K562 (cell line): ENCODE measurements around the gene MCCC1. TPM values are rescaled to one million over a fixed set of nuclear protein-coding genes. Genes with fewer than 3 reads are reported as not detected.

Source experiments
- ATAC-seq: fragments of 200-7000 bp; cut with Tn5 transposase; 3 replicates; pipeline ENCODE4 v1.9.1; 2020; ENCODE audit warnings: moderate library complexity
- Bru-seq: library from RNA; stranded (reverse); fragments of 400-500 nt; gene quantifications from one replicate; lab custom pipeline; 2021; lab: Mats Ljungman, UMichigan
- BruChase-seq, 2 experiments: library from RNA; stranded (reverse); fragments of 400-500 nt; gene quantifications; one replicate each; lab custom pipeline; 2021; lab: Mats Ljungman, UMichigan
- BruUV-seq: library from RNA; stranded (reverse); fragments of 400-500 nt; replicated peaks from 2 replicates; lab custom pipeline; 2021; lab: Mats Ljungman, UMichigan
- CTCF ChIA-PET: fragments of 300-600 bp; formaldehyde crosslinking; extraction: SDS; loops from one replicate; lab custom pipeline; 2021; ENCODE audit warnings: low intra/inter-chr PET ratio; lab: Yijun Ruan, JAX
- POLR2A ChIA-PET: fragments of 300-600, 350-650 bp; sonication (Branson Sonifier 250); formaldehyde crosslinking; extraction: SDS; loops from one replicate; lab custom pipeline; 2021; ENCODE audit warnings: antibody characterized with exemption, inconsistent platforms; lab: Yijun Ruan, JAX
- DNase-seq, 4 experiments: peaks; one replicate each; pipeline versions ENCODE4 v3.0.0 to v3.0.0-alpha.2; 2011 to 2018; ENCODE audit warnings: low spot score in 3 of 4, mixed read lengths in 3 of 4; ENCODE audit errors: extremely low read depth in 1 of 4
- FAIRE-seq: peaks from 2 replicates; lab custom pipeline; 2011; peaks lifted over from hg19 to GRCh38; lab: Jason Lieb, UNC
- H2AFZ ChIP-seq: 2 replicates; pipeline ENCODE4 v1.6.0; 2011; ENCODE audit warnings: low read depth, low read length, control low read depth, inconsistent platforms
- H3K27ac ChIP-seq: fragments of 200-600 bp; 3 replicates; pipeline ENCODE4 v1.8.0; 2011; ENCODE audit warnings: low read depth, mild to moderate bottlenecking, control low read depth, inconsistent platforms, low read length, moderate library complexity, mixed read lengths; ENCODE audit errors: extremely low read depth
- H3K27me3 ChIP-seq, 2 experiments: fragments of 300-600 bp in 1 of 2; 2 replicates in 1 of 2; 3 replicates in 1 of 2; pipeline versions ENCODE4 v1.6.0 to v1.8.0; 2011; ENCODE audit warnings: inconsistent platforms in 2 of 2, low read length in 2 of 2, mild to moderate bottlenecking in 1 of 2, mixed read lengths in 1 of 2, moderate library complexity in 1 of 2; ENCODE audit not compliant: control insufficient read depth in 2 of 2, insufficient read depth in 2 of 2
- H3K36me3 ChIP-seq: fragments of 300-600 bp; 3 replicates; pipeline ENCODE4 v1.8.0; 2011; ENCODE audit warnings: mild to moderate bottlenecking, low read length, inconsistent platforms; ENCODE audit not compliant: control insufficient read depth, insufficient read depth
- H3K4me1 ChIP-seq, 2 experiments: fragments of 200-600 bp in 1 of 2; replicated peaks in 1 of 2; 2 replicates in 1 of 2; 3 replicates in 1 of 2; pipeline versions ENCODE4 v1.5.1 to v1.8.0; 2011; ENCODE audit warnings: inconsistent platforms in 2 of 2, low read length in 2 of 2, mild to moderate bottlenecking in 1 of 2, mixed read lengths in 1 of 2, moderate library complexity in 1 of 2; ENCODE audit not compliant: control insufficient read depth in 2 of 2, insufficient read depth in 2 of 2
- H3K4me2 ChIP-seq: 2 replicates; pipeline ENCODE4 v1.6.1; 2011; ENCODE audit warnings: low read length, control low read depth, inconsistent platforms, mixed read lengths; ENCODE audit not compliant: insufficient read depth
- H3K4me3 ChIP-seq: fragments of 200-600 bp; sonication (generic), shearing (Covaris generic); 2 replicates; pipeline ENCODE4 v1.5.1; 2016; ENCODE audit warnings: control low read depth, inconsistent platforms
- H3K79me2 ChIP-seq: fragments of 200-600 bp; 3 replicates; pipeline ENCODE4 v1.8.0; 2011; ENCODE audit warnings: low read length, inconsistent platforms; ENCODE audit not compliant: control insufficient read depth, insufficient read depth
- H3K9ac ChIP-seq, 2 experiments: 2 replicates each; pipeline versions ENCODE4 v1.6.0 to v1.6.1; 2011; ENCODE audit warnings: low read depth in 2 of 2, low read length in 2 of 2, control low read depth in 1 of 2, inconsistent platforms in 1 of 2, mild to moderate bottlenecking in 1 of 2, mixed read lengths in 1 of 2; ENCODE audit not compliant: insufficient read depth in 1 of 2
- H3K9me1 ChIP-seq: one replicate; pipeline ENCODE4 v1.6.0; 2011; ENCODE audit warnings: inconsistent platforms, mild to moderate bottlenecking, low read length, moderate library complexity; ENCODE audit not compliant: control insufficient read depth, insufficient read depth
- H3K9me3 ChIP-seq: replicated peaks from 2 replicates; pipeline ENCODE4 v1.5.1; 2011; ENCODE audit warnings: low read depth, low read length, inconsistent platforms; ENCODE audit not compliant: control insufficient read depth, insufficient read depth
- H4K20me1 ChIP-seq: replicated peaks from 2 replicates; pipeline ENCODE4 v1.6.1; 2011; ENCODE audit warnings: low read length, inconsistent platforms, mixed read lengths; ENCODE audit not compliant: control insufficient read depth, insufficient read depth
- CTBP1 ChIP-seq: fragments of 450-650 bp; IDR thresholded peaks from 2 replicates; pipeline ENCODE4 v1.6.1; 2016; ENCODE audit warnings: borderline replicate concordance
- FOXM1 ChIP-seq, 2 experiments: fragments of 450-650 bp in 1 of 2; sonication (generic) in 1 of 2; formaldehyde crosslinking in 1 of 2; IDR thresholded peaks; 2 replicates each; pipeline versions ENCODE4 v1.6.1 to v1.9.0; 2017 to 2022; ENCODE audit warnings: low read depth in 2 of 2, mild to moderate bottlenecking in 2 of 2, missing genetic modification reagents in 1 of 2, moderate library complexity in 1 of 2
- HLTF ChIP-seq: fragments of 450-650 bp; IDR thresholded peaks from 2 replicates; pipeline ENCODE4 v1.6.1; 2016
- ID3 ChIP-seq, 2 experiments: fragments of 250-450 bp in 1 of 2; fragments of 450-650 bp in 1 of 2; sonication (Bioruptor Pico) in 1 of 2; IDR thresholded peaks; 2 replicates each; pipeline versions ENCODE4 v1.6.1 to v1.8.0; 2016 to 2021; ENCODE audit warnings: mild to moderate bottlenecking in 2 of 2, moderate library complexity in 2 of 2, missing compliant biosample characterization in 1 of 2, missing genetic modification characterization in 1 of 2
- L3MBTL2 ChIP-seq: fragments of 450-650 bp; IDR thresholded peaks from 2 replicates; pipeline ENCODE4 v1.6.1; 2016; ENCODE audit warnings: mild to moderate bottlenecking, moderate library complexity
- NBN ChIP-seq: fragments of 450-650 bp; IDR thresholded peaks from 2 replicates; pipeline ENCODE4 v1.6.1; 2016; ENCODE audit warnings: low read depth, mild to moderate bottlenecking
- SAP30 ChIP-seq: fragments of 200-600 bp; sonication (generic); IDR thresholded peaks from 2 replicates; pipeline ENCODE4 v1.6.1; 2012; ENCODE audit warnings: borderline replicate concordance, low read depth, mild to moderate bottlenecking, moderate library complexity, low read length, control low read depth, inconsistent platforms; ENCODE audit not compliant: insufficient read depth, poor library complexity, severe bottlenecking
- USF2 ChIP-seq: sonication (generic); formaldehyde crosslinking; IDR thresholded peaks from 2 replicates; pipeline ENCODE4 v1.5.0; 2020; ENCODE audit warnings: missing genetic modification reagents
- ZNF347 ChIP-seq: fragments of 450-650 bp; formaldehyde crosslinking; IDR thresholded peaks from 2 replicates; pipeline ENCODE4 v1.4.0; 2020; ENCODE audit warnings: low read depth, mild to moderate bottlenecking, moderate library complexity
- ZNF77 ChIP-seq: fragments of 250-450 bp; sonication (Bioruptor Pico); IDR thresholded peaks from 2 replicates; pipeline ENCODE4 v1.5.0; 2020
- WGBS: fragments of 100-300 bp; shearing (Covaris generic); methylation state at CpG from one replicate; pipeline ENCODE4 v1.1.6; 2016; ENCODE audit warnings: low coverage, mixed read lengths; ENCODE audit not compliant: insufficient coverage; ENCODE audit errors: missing lambda C conversion rate; 5-methylcytosine and 5-hydroxymethylcytosine counted together
- in situ Hi-C: fragments of 300-500 bp; cut with MboI; formaldehyde crosslinking; loops from 4 replicates; pipeline ENCODE4 v1.15.0; 2018; ENCODE audit warnings: inconsistent platforms, mixed read lengths
- intact Hi-C: fragments of 100-400 bp; cut with micrococcal nuclease; formaldehyde crosslinking; loops from 2 replicates; pipeline ENCODE4 v1.14.2; 2022
- long read RNA-seq, 3 experiments: library from polyadenylated mRNA in 2 of 3; library from RNA in 1 of 3; unstranded in 2 of 3; stranded (forward) in 1 of 3; transcript quantifications; one replicate each; pipeline ENCODE4 v2.0.0, GENCODE V29; 2019 to 2022
- polyA minus RNA-seq, 3 experiments: library from RNA; depleted of rRNA, polyadenylated mRNA; stranded (reverse); fragments of >200 nt; gene quantifications; 2 replicates each; pipeline ENCODE4 v1.2.3, GENCODE V29; 2011
- polyA plus RNA-seq, 8 experiments: library from polyadenylated mRNA; depleted of rRNA in 4 of 8; stranded (reverse) in 5 of 8; unstranded in 3 of 8; fragments of >200 nt; fragmentation: Nextera tagmentation in 2 of 8; fragmentation: Illumina TruSeq in 1 of 8; extraction: Ambion mirVana in 2 of 8; extraction: Trizol in 1 of 8; gene quantifications; 2 replicates each; pipeline versions ENCODE4 v1.2.1 to v1.2.3, GENCODE V29; 2011 to 2014; ENCODE audit warnings: inconsistent platforms in 1 of 8, missing spikeins in 1 of 8
- total RNA-seq, 7 experiments: library from RNA; depleted of rRNA in 6 of 7; stranded (reverse); fragments of >200 nt in 6 of 7; fragmentation: Illumina TruSeq in 2 of 7; extraction: Trizol in 2 of 7; gene quantifications; 2 replicates each; pipeline versions ENCODE4 v1.2.1 to v1.2.3, GENCODE V29; 2011 to 2021; ENCODE audit warnings: low replicate concordance in 1 of 7
- TF ChIP-seq, protein P1 (sequence below): sonication (generic); formaldehyde crosslinking; IDR thresholded peaks from 2 replicates; pipeline ENCODE4 v1.8.1; 2023; ENCODE audit warnings: mild to moderate bottlenecking, missing genetic modification reagents, moderate library complexity

MCCC1 gene
- 22.1 and 32.8 TPM in 2 replicates for total RNA-seq (2011; cell fraction: chromatin; rRNA removed; ENCODE audit: low replicate concordance)
- 16.7 and 23.5 TPM in 2 replicates for total RNA-seq (2011; cell fraction: nucleolus; rRNA removed)
- total RNA-seq (2011; cell fraction: nucleoplasm; rRNA removed) = 14.1 and 14.9 TPM in 2 replicates
- 18.3 and 21.4 TPM in 2 replicates for total RNA-seq (2014; rRNA removed)
- total RNA-seq (2014; rRNA removed; fragmentation: Illumina TruSeq; extraction: Trizol) = 25.1 and 33.5 TPM in 2 replicates
- total RNA-seq (2015; rRNA removed; fragmentation: Illumina TruSeq; extraction: Trizol) = 23.0 and 23.6 TPM in 2 replicates
- 24.1 and 25.3 TPM in 2 replicates for total RNA-seq (2021)
- 19.8 and 26.9 TPM in 2 replicates for polyA plus RNA-seq (2011; rRNA removed)
- polyA plus RNA-seq (2011; cell fraction: cytosol; rRNA removed) = 14.4 and 15.6 TPM in 2 replicates
- polyA plus RNA-seq (2011; cell fraction: nucleus; rRNA removed) = 22.4 and 29.5 TPM in 2 replicates
- 21.3 and 22.2 TPM in 2 replicates for polyA plus RNA-seq (2012)
- polyA plus RNA-seq (2014; fragmentation: Illumina TruSeq; extraction: Trizol) = 22.8 and 23.0 TPM in 2 replicates
- polyA plus RNA-seq (2014; fragmentation: Nextera tagmentation; extraction: Ambion mirVana) = 10 to 100 TPM; 13.7 to 14.3 TPM
- 19.7 and 25.0 TPM in 2 replicates for polyA plus RNA-seq (2014; rRNA removed)
- 32.0 and 42.5 TPM in 2 replicates for polyA minus RNA-seq (2011; rRNA and poly(A)+ RNA removed)
- polyA minus RNA-seq (2011; cell fraction: cytosol; rRNA and poly(A)+ RNA removed) = 13.7 and 19.9 TPM in 2 replicates
- 24.5 and 26.8 TPM in 2 replicates for polyA minus RNA-seq (2011; cell fraction: nucleus; rRNA and poly(A)+ RNA removed)
- percentile 68 among the genes with signal in this experiment for Bru-seq, nascent RNA
- percentile 66 among the genes with signal in this experiment for BruChase-seq, experiment 1, labeled RNA remaining after a 2-hour chase
- percentile 65 among the genes with signal in this experiment for BruChase-seq, experiment 2, labeled RNA remaining after a 6-hour chase
- long read RNA-seq, experiment 1, transcript MCCC1-201 (19 exons, 2,545 nt) = major isoform, 101 of 124 reads
- long read RNA-seq, experiment 1, partial matches to known transcripts = 4 of 124 reads
- long read RNA-seq, experiment 1, other reads (novel, unspliced or antisense) = 15 of 124 reads
- long read RNA-seq, experiment 2, transcript MCCC1-201 (19 exons, 2,545 nt) = major isoform, 16 of 25 reads
- long read RNA-seq, experiment 2, partial matches to known transcripts = 3 of 25 reads
- long read RNA-seq, experiment 2, other reads (novel, unspliced or antisense) = 6 of 25 reads
- long read RNA-seq, experiment 3, transcript MCCC1-201 (19 exons, 2,545 nt) = major isoform, 25 of 31 reads
- long read RNA-seq, experiment 3, partial matches to known transcripts = 0 of 31 reads
- long read RNA-seq, experiment 3, other reads (novel, unspliced or antisense) = 6 of 31 reads

- 1% methylated on average over 51 of the region's 60 CpGs for WGBS
- ATAC-seq = peak; percentile 100
- intact Hi-C loops = loop anchor here (5.0 to 10.0 kb wide), 3 partner anchors 177 to 304 kb away; partner anchors contain the start of gene ATP11B
- TF ChIP-seq L3MBTL2 = peak; percentile 86
- no peak for TF ChIP-seq ZNF347 (CRISPR knock-in tag)
- TF ChIP-seq, protein P1, sequence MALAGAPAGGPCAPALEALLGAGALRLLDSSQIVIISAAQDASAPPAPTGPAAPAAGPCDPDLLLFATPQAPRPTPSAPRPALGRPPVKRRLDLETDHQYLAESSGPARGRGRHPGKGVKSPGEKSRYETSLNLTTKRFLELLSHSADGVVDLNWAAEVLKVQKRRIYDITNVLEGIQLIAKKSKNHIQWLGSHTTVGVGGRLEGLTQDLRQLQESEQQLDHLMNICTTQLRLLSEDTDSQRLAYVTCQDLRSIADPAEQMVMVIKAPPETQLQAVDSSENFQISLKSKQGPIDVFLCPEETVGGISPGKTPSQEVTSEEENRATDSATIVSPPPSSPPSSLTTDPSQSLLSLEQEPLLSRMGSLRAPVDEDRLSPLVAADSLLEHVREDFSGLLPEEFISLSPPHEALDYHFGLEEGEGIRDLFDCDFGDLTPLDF (CRISPR knock-in tag) = no peak
- no peak for TF ChIP-seq ID3 (CRISPR knock-in tag; IDR thresholded peaks at IDR 0.05)
- 0 out of 2 replicates have a peak, but pooled peaks have one; percentile 24 for TF ChIP-seq ID3 (tag; IDR thresholded peaks at IDR 0.05)
- TF ChIP-seq NBN = peak; percentile 42; the same call in 1 of the 2 replicates
- TF ChIP-seq FOXM1 (IDR thresholded peaks at IDR 0.05; ENCODE audit: low read depth) = peak; percentile 48; the same call in 1 of the 2 replicates
- TF ChIP-seq FOXM1 (CRISPR knock-in tag; IDR thresholded peaks at IDR 0.05; ENCODE audit: low read depth) = no peak; the same call in 1 of the 2 replicates
- TF ChIP-seq HLTF = 0 out of 2 replicates have a peak, but pooled peaks have one; percentile 19
- no peak for TF ChIP-seq ZNF77 (CRISPR knock-in tag)
- TF ChIP-seq USF2 (CRISPR knock-in tag) = peak; percentile 98
- TF ChIP-seq CTBP1 = peak; percentile 93
- TF ChIP-seq SAP30 = peak; percentile 82
Measured at GRCh38 chr3:183099026-183099837, at the start of gene MCCC1. TSS of gene MCCC1 (minus strand) at chr3:183099496. CDS start at chr3:183099440, 56 bp downstream.

More at GRCh38 chr3:183099026-183099837, at the start of gene MCCC1:
- ChIA-PET POLR2A (interaction anchor here (0.6 to 1.6 kb wide), 5 partner anchors 14 to 1083 kb away, joined by 3 to 12 read pairs (median 4); no protein-coding TSS in a partner anchor), CTCF (interaction anchor here (0.6 kb wide), 1 partner anchor 429 kb away, joined by 3 read pairs; no protein-coding TSS in a partner anchor)
- Histone ChIP-seq H3K9ac (peak within 1 kb of the TSS; percentile 83 to 98), H3K4me3 (peak within 1 kb of the TSS; percentile 83), H3K4me2 (peak within 1 kb of the TSS; percentile 98), H3K36me3 (peaks cover 9% of the 10 kb centered on the region; the same call in 1 of the 3 replicates), H3K27ac (peak within 1 kb of the TSS; percentile 75), H3K79me2 (peaks cover 16% of the 10 kb centered on the region; the same call in 2 of the 3 replicates), H3K9me1 (no peaks in the 10 kb centered on the region), H3K4me1 (peaks cover 5 to 13% of the 10 kb centered on the region in 2 experiments; a peak in 4 of 5 replicates), H4K20me1 (no peaks in the 10 kb centered on the region), H2AFZ (peak within 1 kb of the TSS; percentile 91), H3K27me3 (no peaks in the 10 kb centered on the region), H3K9me3 (no peaks in the 10 kb centered on the region)
- BruUV-seq = TSS peak; percentile 70
- in situ Hi-C loops = no loop called here
- peak; percentile 98 to 99 (median 98) for DNase-seq
- FAIRE-seq = peak; percentile 98
